NT2/D1 (cell line): Measurements from ENCODE around the gene RAVER1.

Experiments
- DNase-seq: peaks from one replicate; pipeline ENCODE4 v3.0.0-alpha.2; 2011; ENCODE audit warnings: low read depth, low spot score
- H3K27me3 ChIP-seq: 2 replicates; pipeline ENCODE4 v1.6.0; 2011; ENCODE audit warnings: mild to moderate bottlenecking; ENCODE audit not compliant: insufficient read length, insufficient read depth
- H3K36me3 ChIP-seq: 2 replicates; pipeline ENCODE4 v1.6.1; 2011; ENCODE audit warnings: mild to moderate bottlenecking, low read length, mixed read lengths; ENCODE audit not compliant: insufficient read depth, insufficient read length
- H3K4me1 ChIP-seq: 2 replicates; pipeline ENCODE4 v1.5.1; 2011; ENCODE audit not compliant: insufficient read depth, insufficient read length
- H3K4me3 ChIP-seq: 2 replicates; pipeline ENCODE4 v1.5.1; 2011; ENCODE audit warnings: low read depth; ENCODE audit not compliant: insufficient read length
- H3K9ac ChIP-seq: 2 replicates; pipeline ENCODE4 v1.6.0; 2011; ENCODE audit warnings: low read depth; ENCODE audit not compliant: insufficient read length
- H3K9me3 ChIP-seq: 2 replicates; pipeline ENCODE4 v1.5.1; 2011; ENCODE audit warnings: mild to moderate bottlenecking, low read length; ENCODE audit not compliant: insufficient read depth
- SUZ12 ChIP-seq: IDR thresholded peaks from 2 replicates; pipeline ENCODE4 v1.6.1; 2011; ENCODE audit not compliant: insufficient read length, insufficient read depth; ENCODE audit errors: extremely low read depth
- YY1 ChIP-seq: IDR thresholded peaks from 2 replicates; pipeline ENCODE4 v1.6.1; 2011; ENCODE audit not compliant: insufficient read length, insufficient read depth
- ZNF274 ChIP-seq: IDR thresholded peaks from 2 replicates; pipeline ENCODE4 v1.6.1; 2011; ENCODE audit warnings: mild to moderate bottlenecking, low read depth, low read length

Gene RAVER1

DNA sequence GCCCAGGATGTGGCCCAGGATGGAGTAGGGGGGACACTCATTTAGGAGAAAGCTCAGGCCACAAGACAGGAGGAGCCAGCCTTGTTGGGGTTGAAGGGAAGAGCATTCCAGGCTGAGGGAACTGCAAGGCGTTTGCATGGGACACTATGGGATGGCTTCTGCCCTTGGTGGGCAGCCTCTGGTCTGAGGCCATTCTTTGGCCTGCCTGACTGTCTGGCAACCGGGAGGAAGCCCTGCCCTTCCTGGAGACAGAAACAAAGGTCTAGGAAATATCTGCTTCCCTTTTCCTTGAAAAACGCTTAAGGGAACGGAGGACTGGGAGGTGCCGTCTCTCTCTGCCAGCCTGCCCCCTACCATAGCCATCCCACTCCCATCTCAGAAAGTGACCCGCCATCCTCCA is 65.3 kb downstream of the RAVER1 start:
- TF ChIP-seq ZNF274 (no peak), YY1 (no peak), SUZ12 (no peak)
- H3K36me3 ChIP-seq, result no peaks in the 10 kb centered on the region
- no peak overlapping the region for H3K4me3 ChIP-seq
- H3K27me3 ChIP-seq, result peaks cover 13% of the 10 kb centered on the region
- H3K9ac ChIP-seq, result no peak overlapping the region
- H3K9me3 ChIP-seq, result no peaks in the 10 kb centered on the region
- no peak for DNase-seq
- H3K4me1 ChIP-seq, result peaks cover 11% of the 10 kb centered on the region

GRCh38 chr19:10266706-10267105 is 66.6 kb downstream of the RAVER1 start:
- Histone ChIP-seq H3K36me3 (no peaks in the 10 kb centered on the region), H3K27me3 (peaks cover 13% of the 10 kb centered on the region), H3K4me3 (no peak overlapping the region), H3K9me3 (no peaks in the 10 kb centered on the region), H3K4me1 (peaks cover 11% of the 10 kb centered on the region), H3K9ac (no peak overlapping the region)
- TF ChIP-seq SUZ12 (no peak), YY1 (no peak), ZNF274 (no peak)
- DNase-seq, result no peak
